Measurements from ENCODE around the gene CD200R1.

DNA sequence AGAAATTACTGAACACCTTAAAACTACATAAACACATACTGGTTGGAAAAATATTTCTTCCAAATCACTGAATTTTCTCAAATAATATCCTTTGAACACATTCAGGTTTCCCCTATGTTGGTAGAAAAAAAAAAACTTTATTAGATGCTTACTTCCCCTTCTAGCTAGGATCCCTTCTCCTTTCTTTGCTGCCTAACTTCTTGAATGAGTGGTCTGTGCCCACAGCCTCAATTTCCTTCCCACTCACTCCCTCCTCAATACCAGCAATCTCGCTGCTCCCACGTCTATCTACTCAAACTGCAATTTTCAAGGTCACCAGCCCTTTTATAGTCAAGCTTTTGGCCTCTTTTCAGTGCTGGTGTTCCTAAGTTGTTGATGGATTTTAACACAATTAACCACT is 8.3 kb downstream of the CD200R1 start:
- TF ChIP-seq POLR2A (IDR thresholded peaks at IDR 0.05) (no peak), CTCF (IDR thresholded peaks at IDR 0.05) (no peak)
